Bronchial epithelial cell (primary cell): Measurements from ENCODE around the gene ZNF26. TPM values are rescaled to one million over a fixed set of nuclear protein-coding genes. Genes with fewer than 3 reads are reported as not detected.
A peak's percentile ranks its signal among the peaks of the same experiment; 100 is the strongest.

Source experiments
- DNase-seq: peaks from one replicate; pipeline ENCODE4 v3.0.0-alpha.2; 2010; ENCODE audit warnings: low read depth
- FAIRE-seq: peaks from 2 replicates; lab custom pipeline; 2011; peaks lifted over from hg19 to GRCh38; lab: Jason Lieb, UNC
- H3K27me3 ChIP-seq: 2 replicates; pipeline ENCODE4 v1.5.1; 2011; ENCODE audit warnings: low read length; ENCODE audit not compliant: control insufficient read depth, insufficient read depth
- H3K36me3 ChIP-seq: 2 replicates; pipeline ENCODE4 v1.5.1; 2011; ENCODE audit warnings: low read length; ENCODE audit not compliant: control insufficient read depth, insufficient read depth
- H3K4me3 ChIP-seq: 2 replicates; pipeline ENCODE4 v1.5.1; 2011; ENCODE audit warnings: mild to moderate bottlenecking, low read depth, low read length, control low read depth
- total RNA-seq: library from RNA; depleted of rRNA; stranded (reverse); fragments of >200 nt; gene quantifications from 2 replicates; pipeline ENCODE4 v1.2.1, GENCODE V29; 2014
- TF ChIP-seq, protein P1 (sequence below): IDR thresholded peaks from 2 replicates; pipeline ENCODE4 v1.5.1; 2011; ENCODE audit warnings: mild to moderate bottlenecking, moderate library complexity, low read length, control low read depth, inconsistent platforms; ENCODE audit not compliant: insufficient read depth, severe bottlenecking

ZNF26 gene
- total RNA-seq, 1 donor from 2014 or later = 13.4 TPM

DNA sequence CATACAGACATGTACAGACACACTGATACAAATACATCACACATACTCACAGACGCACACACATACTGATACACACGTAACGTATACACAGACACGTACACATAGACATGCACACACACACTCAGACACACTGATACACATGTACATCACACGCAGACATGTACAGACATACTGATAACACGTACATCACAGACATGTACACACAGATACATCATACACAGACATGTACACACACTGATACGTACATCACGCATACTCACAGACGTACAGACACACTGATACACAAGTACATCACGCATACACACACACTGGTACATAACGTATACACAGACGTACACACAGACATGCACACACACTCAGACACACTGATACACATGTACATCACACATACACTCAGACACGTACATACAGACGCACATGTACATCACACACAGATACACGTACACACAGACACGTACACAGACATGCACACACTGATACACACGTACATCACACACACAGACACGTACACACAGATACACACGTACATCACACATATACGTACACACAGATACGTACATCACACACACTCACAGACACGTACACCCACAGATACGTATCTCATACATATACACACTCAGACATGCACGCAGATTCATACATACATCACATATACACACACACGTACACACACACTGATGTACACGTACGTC is 35.2 kb upstream of the ZNF26 start:
- Histone ChIP-seq H3K36me3 (no peaks in the 10 kb centered on the region), H3K27me3 (no peaks in the 10 kb centered on the region), H3K4me3 (no peak overlapping the region)
- DNase-seq = no peak
- peak; percentile 99 for FAIRE-seq
- TF ChIP-seq, protein P1, sequence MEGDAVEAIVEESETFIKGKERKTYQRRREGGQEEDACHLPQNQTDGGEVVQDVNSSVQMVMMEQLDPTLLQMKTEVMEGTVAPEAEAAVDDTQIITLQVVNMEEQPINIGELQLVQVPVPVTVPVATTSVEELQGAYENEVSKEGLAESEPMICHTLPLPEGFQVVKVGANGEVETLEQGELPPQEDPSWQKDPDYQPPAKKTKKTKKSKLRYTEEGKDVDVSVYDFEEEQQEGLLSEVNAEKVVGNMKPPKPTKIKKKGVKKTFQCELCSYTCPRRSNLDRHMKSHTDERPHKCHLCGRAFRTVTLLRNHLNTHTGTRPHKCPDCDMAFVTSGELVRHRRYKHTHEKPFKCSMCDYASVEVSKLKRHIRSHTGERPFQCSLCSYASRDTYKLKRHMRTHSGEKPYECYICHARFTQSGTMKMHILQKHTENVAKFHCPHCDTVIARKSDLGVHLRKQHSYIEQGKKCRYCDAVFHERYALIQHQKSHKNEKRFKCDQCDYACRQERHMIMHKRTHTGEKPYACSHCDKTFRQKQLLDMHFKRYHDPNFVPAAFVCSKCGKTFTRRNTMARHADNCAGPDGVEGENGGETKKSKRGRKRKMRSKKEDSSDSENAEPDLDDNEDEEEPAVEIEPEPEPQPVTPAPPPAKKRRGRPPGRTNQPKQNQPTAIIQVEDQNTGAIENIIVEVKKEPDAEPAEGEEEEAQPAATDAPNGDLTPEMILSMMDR = no peak

DNA sequence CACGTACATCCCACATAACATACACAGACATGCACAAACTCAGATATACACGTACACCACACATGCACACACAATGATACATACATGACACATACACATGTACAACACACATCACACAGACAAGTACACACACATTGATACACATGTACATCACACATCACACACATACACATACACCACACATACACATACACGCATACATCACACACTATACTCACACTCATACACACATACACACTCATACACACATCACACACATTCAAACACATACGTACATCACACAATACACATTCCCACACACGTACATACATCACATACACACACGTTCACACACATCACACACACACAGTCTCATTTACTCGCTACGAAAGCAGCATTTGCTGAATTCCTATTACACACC is 34.5 kb upstream of the ZNF26 start:
- no peaks in the 10 kb centered on the region for H3K36me3 ChIP-seq
- TF ChIP-seq, protein P1 = no peak
- no peak for FAIRE-seq
- H3K27me3 ChIP-seq = no peaks in the 10 kb centered on the region
- H3K4me3 ChIP-seq = no peak overlapping the region
- DNase-seq = no peak

DNA sequence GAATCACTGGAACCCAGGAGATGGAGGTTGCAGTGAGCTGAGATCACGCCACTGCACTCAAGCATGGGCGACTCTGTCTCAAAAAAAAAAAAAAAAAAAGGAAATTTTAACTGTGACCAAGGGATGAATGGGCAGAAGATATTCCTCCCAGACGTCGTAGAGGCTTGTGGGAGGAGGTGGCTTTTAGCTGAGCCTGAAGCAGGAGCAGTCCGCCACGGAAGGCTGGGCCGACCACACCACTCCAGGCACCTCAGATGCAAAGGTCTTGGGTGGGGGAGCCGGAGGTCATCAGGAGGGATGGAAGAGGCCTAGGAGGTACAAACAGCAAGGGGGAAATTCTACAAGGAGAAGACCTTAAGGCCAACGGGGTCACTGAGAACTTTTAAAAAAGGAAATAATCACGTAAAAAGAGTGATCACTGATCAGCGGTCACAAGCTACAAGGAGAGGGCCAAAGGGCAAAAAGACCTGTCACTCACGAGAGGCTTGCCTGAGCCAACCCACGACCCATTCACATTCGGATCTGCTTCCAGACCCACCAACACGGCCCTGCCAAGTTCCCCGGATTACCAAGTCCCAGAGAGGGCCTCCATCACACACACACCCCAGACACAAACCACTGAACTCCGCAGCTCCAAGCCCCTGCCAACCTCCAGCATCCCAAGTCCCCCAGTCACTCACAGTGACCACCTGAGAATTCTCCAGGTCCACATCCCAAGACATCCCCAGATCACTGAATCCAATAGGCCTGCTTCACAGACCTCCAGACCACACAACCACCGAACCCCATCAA is 33.6 kb upstream of the ZNF26 start:
- no peak overlapping the region for H3K4me3 ChIP-seq
- H3K27me3 ChIP-seq = no peaks in the 10 kb centered on the region
- TF ChIP-seq, protein P1 = no peak
- DNase-seq (no peak), FAIRE-seq (no peak)
- H3K36me3 ChIP-seq = no peaks in the 10 kb centered on the region

DNA sequence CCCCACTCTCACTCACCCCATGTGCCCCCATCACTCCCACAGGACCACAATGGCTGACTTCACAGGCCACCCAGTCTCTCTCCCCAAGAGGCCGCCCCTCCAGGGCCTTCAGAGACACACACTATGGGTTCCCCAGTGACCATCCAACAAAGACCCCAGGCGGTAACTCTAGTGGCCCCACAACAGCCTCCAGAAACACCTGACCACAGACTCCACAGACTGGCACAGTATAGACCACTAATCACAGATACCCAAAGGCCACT is 33.1 kb upstream of the ZNF26 start:
- FAIRE-seq (no peak), DNase-seq (no peak)
- no peaks in the 10 kb centered on the region for H3K27me3 ChIP-seq
- TF ChIP-seq, protein P1 = no peak
- no peaks in the 10 kb centered on the region for H3K36me3 ChIP-seq
- no peak overlapping the region for H3K4me3 ChIP-seq

DNA sequence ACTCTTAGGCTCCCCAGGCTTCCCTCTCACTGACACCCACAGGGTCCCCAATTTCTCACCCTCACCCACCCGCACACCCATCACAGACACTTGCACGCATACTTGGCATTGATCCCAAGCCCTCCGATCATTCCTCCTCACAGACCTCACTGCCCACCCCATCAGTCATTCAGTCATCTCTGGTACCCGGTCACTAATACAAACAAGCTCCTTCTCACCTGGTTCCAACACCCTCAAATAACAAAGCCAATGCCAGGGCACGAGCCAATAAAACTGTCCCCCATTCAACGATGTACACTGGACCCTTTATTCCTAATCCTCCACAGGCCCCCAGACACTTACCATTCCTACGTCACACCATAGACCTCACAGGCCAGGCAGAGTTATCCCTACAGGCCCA is 32.4 kb upstream of the ZNF26 start:
- TF ChIP-seq, protein P1 = no peak
- DNase-seq = no peak
- Histone ChIP-seq H3K36me3 (no peaks in the 10 kb centered on the region), H3K27me3 (no peaks in the 10 kb centered on the region), H3K4me3 (no peak overlapping the region)
- FAIRE-seq = no peak
